ENCODE results near the gene MPG.

GRCh38 chr16:105521-105920 lies 27.5 kb downstream of the MPG start:
- no peak for TF ChIP-seq CTCF (optimal IDR thresholded peaks at IDR 0.05 in 1 of 3, IDR thresholded peaks at IDR 0.05 in 1 of 3, conservative IDR thresholded peaks at IDR 0.05 in 1 of 3; ENCODE audit: extremely low read depth in 1 of 3, insufficient read depth in 2 of 3, low read length in 3 of 3)
- no peak for TF ChIP-seq EZH2 (IDR thresholded peaks at IDR 0.05; ENCODE audit: low read length)

All from keratinocyte (primary cell).